NCI-H69 (cell line): Measurements from ENCODE around the gene ARID1A.
A peak's percentile ranks its signal among the peaks of the same experiment; 100 is the strongest.
"Not testable (repeated sequence)": the region's sequence is repeated elsewhere in the genome, so short reads cannot be mapped to it uniquely, and the experiment has no call there.

Source experiments
- DNase-seq: peaks from one replicate; lab custom pipeline; 2025; lab: John Stamatoyannopoulos, UW

Gene ARID1A

GRCh38 chr1:26695356-26696118, at the start of gene ARID1A:
TSS of gene ARID1A (plus strand) at chr1:26696015. CDS start at chr1:26696404, 389 bp downstream.
- peak; percentile 95 for DNase-seq

- DNase-seq, result no peak
Measured at GRCh38 chr1:26664802-26665201, 31.0 kb upstream of the ARID1A start.

- DNase-seq, result no peak
Measured at GRCh38 chr1:26666855-26667254, 29.0 kb upstream of the ARID1A start.

- DNase-seq, result not testable (repeated sequence)
Measured at GRCh38 chr1:26668106-26668786, 27.6 kb upstream of the ARID1A start.

GRCh38 chr1:26677306-26678115, 18.3 kb upstream of the ARID1A start:
- DNase-seq, result peak; percentile 84

- no peak for DNase-seq
Measured at GRCh38 chr1:26684763-26685508, 10.9 kb upstream of the ARID1A start.

GRCh38 chr1:26686795-26687194, 9.0 kb upstream of the ARID1A start:
- DNase-seq, result peak; percentile 18

- no peak for DNase-seq
Measured at GRCh38 chr1:26689504-26689903, 6.3 kb upstream of the ARID1A start.

GRCh38 chr1:26690157-26690556, 5.7 kb upstream of the ARID1A start:
- no peak for DNase-seq

- DNase-seq, result no peak
Measured at GRCh38 chr1:26690576-26691031, 5.2 kb upstream of the ARID1A start.

- DNase-seq, result peak; percentile 95
Measured at GRCh38 chr1:26692211-26692792, 3.5 kb upstream of the ARID1A start.

- DNase-seq, result peak; percentile 97
Measured at GRCh38 chr1:26692793-26693490, 2.9 kb upstream of the ARID1A start.

- DNase-seq, result peak; percentile 37
Measured at GRCh38 chr1:26693599-26694572, 1.9 kb upstream of the ARID1A start.

- DNase-seq, result peak; percentile 56
Measured at GRCh38 chr1:26694638-26695355, 1.0 kb upstream of the ARID1A start.

GRCh38 chr1:26696119-26696653, 371 bp downstream of the ARID1A start:
- DNase-seq, result peak; percentile 81

GRCh38 chr1:26696654-26697430, 1.0 kb downstream of the ARID1A start:
- DNase-seq, result peak; percentile 42

- DNase-seq, result no peak
Measured at GRCh38 chr1:26697431-26697977, 1.7 kb downstream of the ARID1A start.
